ENCODE measurements around the gene DPYSL3. TPM values are rescaled to one million over a fixed set of nuclear protein-coding genes. Genes with fewer than 3 reads are reported as not detected.

The DPYSL3 gene
- polyA plus RNA-seq, 1 donor (not counting 4 experiments of a cell fraction or from before 2014, with no cell fraction given): 4.8 TPM

- FAIRE-seq (no peak), DNase-seq (ENCODE audit: low read depth, low spot score) (no peak)
- H3K9ac ChIP-seq (ENCODE audit: control insufficient read depth, extremely low read depth, insufficient read depth, low read length): no peak overlapping the region
- dilution Hi-C loops (cut with MboI; ENCODE audit: extremely low pct_ligation_motif_present, low sequenced_read_pairs): no loop called here
- H4K20me1 ChIP-seq (ENCODE audit: control insufficient read depth, extremely low read depth, insufficient read depth, low read length): no peaks in the 10 kb centered on the region
- H3K79me2 ChIP-seq (ENCODE audit: control insufficient read depth, insufficient read depth, low read length): no peaks in the 10 kb centered on the region
- H3K9me3 ChIP-seq (ENCODE audit: control insufficient read depth, low read depth, low read length): no peaks in the 10 kb centered on the region
- no peaks in the 10 kb centered on the region for H3K36me3 ChIP-seq (ENCODE audit: control insufficient read depth in 2 of 2, extremely low read depth in 1 of 2, insufficient read depth in 2 of 2, low read length in 2 of 2)
- H3K4me1 ChIP-seq (ENCODE audit: control insufficient read depth, extremely low read depth, insufficient read depth, low read length): no peaks in the 10 kb centered on the region
- peaks cover 18% of the 10 kb centered on the region for H3K27me3 ChIP-seq (ENCODE audit: control insufficient read depth, extremely low read depth, insufficient read depth, low read length)
- H3K4me3 ChIP-seq (ENCODE audit: control insufficient read depth in 2 of 3, extremely low read depth in 1 of 3, insufficient read depth in 2 of 3, low read depth in 1 of 3, low read length in 3 of 3): no peak overlapping the region
- no peak overlapping the region for H2AFZ ChIP-seq (ENCODE audit: control insufficient read depth, low read length)
- no peaks in the 10 kb centered on the region for H3K9me1 ChIP-seq (ENCODE audit: control insufficient read depth, extremely low read depth, insufficient read depth, low read length)
- TF ChIP-seq, protein P1, sequence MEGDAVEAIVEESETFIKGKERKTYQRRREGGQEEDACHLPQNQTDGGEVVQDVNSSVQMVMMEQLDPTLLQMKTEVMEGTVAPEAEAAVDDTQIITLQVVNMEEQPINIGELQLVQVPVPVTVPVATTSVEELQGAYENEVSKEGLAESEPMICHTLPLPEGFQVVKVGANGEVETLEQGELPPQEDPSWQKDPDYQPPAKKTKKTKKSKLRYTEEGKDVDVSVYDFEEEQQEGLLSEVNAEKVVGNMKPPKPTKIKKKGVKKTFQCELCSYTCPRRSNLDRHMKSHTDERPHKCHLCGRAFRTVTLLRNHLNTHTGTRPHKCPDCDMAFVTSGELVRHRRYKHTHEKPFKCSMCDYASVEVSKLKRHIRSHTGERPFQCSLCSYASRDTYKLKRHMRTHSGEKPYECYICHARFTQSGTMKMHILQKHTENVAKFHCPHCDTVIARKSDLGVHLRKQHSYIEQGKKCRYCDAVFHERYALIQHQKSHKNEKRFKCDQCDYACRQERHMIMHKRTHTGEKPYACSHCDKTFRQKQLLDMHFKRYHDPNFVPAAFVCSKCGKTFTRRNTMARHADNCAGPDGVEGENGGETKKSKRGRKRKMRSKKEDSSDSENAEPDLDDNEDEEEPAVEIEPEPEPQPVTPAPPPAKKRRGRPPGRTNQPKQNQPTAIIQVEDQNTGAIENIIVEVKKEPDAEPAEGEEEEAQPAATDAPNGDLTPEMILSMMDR (optimal IDR thresholded peaks at IDR 0.05 in 1 of 3, IDR thresholded peaks at IDR 0.05 in 1 of 3, conservative IDR thresholded peaks at IDR 0.05 in 1 of 3; ENCODE audit: extremely low read depth in 1 of 3, insufficient read depth in 2 of 3, low read length in 3 of 3): no peak
- TF ChIP-seq EZH2 (IDR thresholded peaks at IDR 0.05; ENCODE audit: low read length): no peak
- H3K27ac ChIP-seq (ENCODE audit: control insufficient read depth, insufficient read depth, low read length): no peak overlapping the region
- no peak overlapping the region for H3K4me2 ChIP-seq (ENCODE audit: control insufficient read depth, extremely low read depth, insufficient read depth, low read depth, low read length)
Observed at GRCh38 chr5:147455822-147456450, 53.9 kb downstream of the DPYSL3 start.

DNA sequence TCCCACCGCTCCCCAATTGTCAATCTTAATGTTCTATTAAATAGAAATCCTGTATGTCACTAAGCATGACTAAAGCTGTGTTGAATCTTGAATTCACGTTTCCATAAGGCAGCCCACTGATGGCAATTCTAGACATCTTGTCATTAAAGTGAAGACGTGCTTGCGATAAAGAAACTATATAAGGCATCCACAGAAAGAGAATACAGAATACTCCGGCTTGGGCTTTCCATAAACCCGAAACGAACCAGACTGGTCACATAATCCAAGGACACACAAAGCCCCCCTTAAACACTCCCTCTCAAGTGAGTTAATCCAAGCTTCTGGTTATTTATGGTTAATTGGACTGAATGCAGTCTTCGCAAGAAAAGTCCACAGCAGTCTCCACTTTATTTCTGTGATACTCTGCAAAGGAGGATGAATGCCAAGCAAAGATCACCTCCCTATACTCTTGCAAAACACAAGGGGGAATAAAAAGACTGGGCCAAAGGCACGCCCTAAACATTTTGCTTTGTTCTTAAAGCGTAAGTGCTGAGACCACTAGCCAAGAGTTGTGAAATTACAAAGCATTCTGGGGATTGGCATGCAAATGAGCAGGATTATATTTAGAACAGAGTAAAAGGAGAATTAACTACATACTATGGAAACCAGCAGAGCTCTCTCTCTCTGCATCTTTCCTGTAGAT lies 54.7 kb downstream of the DPYSL3 start:
- Histone ChIP-seq H3K9me3 (ENCODE audit: control insufficient read depth, low read depth, low read length) (no peaks in the 10 kb centered on the region), H3K4me2 (ENCODE audit: control insufficient read depth, extremely low read depth, insufficient read depth, low read depth, low read length) (no peak overlapping the region), H4K20me1 (ENCODE audit: control insufficient read depth, extremely low read depth, insufficient read depth, low read length) (no peaks in the 10 kb centered on the region), H3K9ac (ENCODE audit: control insufficient read depth, extremely low read depth, insufficient read depth, low read length) (no peak overlapping the region), H3K9me1 (ENCODE audit: control insufficient read depth, extremely low read depth, insufficient read depth, low read length) (no peaks in the 10 kb centered on the region), H3K27ac (ENCODE audit: control insufficient read depth, insufficient read depth, low read length) (no peak overlapping the region), H3K79me2 (ENCODE audit: control insufficient read depth, insufficient read depth, low read length) (no peaks in the 10 kb centered on the region), H2AFZ (ENCODE audit: control insufficient read depth, low read length) (no peak overlapping the region), H3K36me3 (ENCODE audit: control insufficient read depth in 2 of 2, extremely low read depth in 1 of 2, insufficient read depth in 2 of 2, low read length in 2 of 2) (no peaks in the 10 kb centered on the region), H3K4me1 (ENCODE audit: control insufficient read depth, extremely low read depth, insufficient read depth, low read length) (no peaks in the 10 kb centered on the region), H3K27me3 (ENCODE audit: control insufficient read depth, extremely low read depth, insufficient read depth, low read length) (peaks cover 18% of the 10 kb centered on the region), H3K4me3 (ENCODE audit: control insufficient read depth in 2 of 3, extremely low read depth in 1 of 3, insufficient read depth in 2 of 3, low read depth in 1 of 3, low read length in 3 of 3) (no peak overlapping the region)
- FAIRE-seq: peak; percentile 20
- TF ChIP-seq EZH2 (IDR thresholded peaks at IDR 0.05; ENCODE audit: low read length): no peak
- TF ChIP-seq, protein P1 (optimal IDR thresholded peaks at IDR 0.05 in 1 of 3, IDR thresholded peaks at IDR 0.05 in 1 of 3, conservative IDR thresholded peaks at IDR 0.05 in 1 of 3; ENCODE audit: extremely low read depth in 1 of 3, insufficient read depth in 2 of 3, low read length in 3 of 3): no peak
- no peak for DNase-seq (ENCODE audit: low read depth, low spot score)
- dilution Hi-C loops (cut with MboI; ENCODE audit: extremely low pct_ligation_motif_present, low sequenced_read_pairs): no loop called here
